Brain pericyte (primary cell): Measurements from ENCODE around the gene INPP5D.
"Not testable (repeated sequence)": the region's sequence is repeated elsewhere in the genome, so short reads cannot be mapped to it uniquely, and the experiment has no call there.

Source experiments
- DNase-seq: peaks from one replicate; pipeline ENCODE4 v3.0.0-alpha.2; 2012; ENCODE audit warnings: low read depth, low spot score

The INPP5D gene

DNA sequence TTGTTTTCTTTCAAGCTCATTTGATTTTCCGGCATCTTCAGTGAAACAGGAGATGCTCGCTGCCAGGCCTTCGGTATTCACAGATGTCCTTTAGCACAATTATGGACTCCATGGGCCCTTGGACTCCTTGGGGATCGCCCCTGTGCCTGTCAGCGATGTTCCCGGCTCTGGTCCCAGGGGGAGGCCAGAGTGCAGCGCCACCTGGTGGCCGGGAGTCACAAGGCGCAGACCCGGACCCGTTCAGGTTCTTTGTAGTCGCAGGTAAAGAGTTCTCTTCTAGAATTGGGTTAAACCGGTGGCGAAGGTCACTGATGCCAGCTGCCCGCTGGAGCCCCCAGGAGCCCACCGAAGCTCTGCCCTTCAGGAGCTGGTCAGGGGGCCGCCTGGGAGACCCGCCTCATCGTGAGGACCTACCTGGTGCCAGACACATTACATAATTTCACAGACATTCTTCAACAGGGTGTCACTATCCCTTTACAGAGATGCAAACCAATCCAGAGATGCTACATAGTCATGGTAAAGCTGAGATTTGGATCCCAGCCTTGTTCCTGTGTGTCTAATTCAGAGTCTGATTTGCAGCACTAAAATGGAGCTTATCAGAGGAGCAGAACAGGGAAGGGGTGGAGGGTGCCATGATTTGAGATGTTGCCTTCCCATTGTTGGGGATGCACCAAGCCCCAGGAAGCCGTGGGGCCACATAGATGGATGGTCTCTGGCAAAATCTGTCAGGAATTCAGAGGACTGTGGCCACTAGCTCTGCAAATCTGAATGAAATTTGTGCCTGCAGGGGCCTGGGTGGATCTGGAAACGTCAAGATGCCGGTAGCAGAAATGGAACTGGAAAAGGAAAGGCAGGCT, 6.0 kb upstream of the INPP5D start:
- no peak for DNase-seq

DNA sequence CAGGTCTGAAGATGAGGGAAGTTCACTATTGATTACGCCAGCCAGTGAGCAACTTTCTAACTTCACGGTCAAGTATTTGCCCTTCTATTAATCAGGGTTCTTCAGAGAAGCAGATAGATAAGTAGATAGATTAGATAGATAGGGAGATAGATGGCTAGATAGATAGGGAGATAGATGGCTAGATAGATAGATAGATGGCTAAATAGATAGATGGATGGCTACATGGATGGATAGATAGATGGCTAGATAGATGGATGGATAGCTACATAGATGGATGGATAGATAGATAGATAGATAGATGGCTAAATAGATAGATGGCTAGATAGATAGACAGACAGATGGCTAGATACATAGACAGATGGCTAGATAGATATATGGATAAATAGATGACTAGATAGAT, 4.8 kb upstream of the INPP5D start:
- no peak for DNase-seq

DNA sequence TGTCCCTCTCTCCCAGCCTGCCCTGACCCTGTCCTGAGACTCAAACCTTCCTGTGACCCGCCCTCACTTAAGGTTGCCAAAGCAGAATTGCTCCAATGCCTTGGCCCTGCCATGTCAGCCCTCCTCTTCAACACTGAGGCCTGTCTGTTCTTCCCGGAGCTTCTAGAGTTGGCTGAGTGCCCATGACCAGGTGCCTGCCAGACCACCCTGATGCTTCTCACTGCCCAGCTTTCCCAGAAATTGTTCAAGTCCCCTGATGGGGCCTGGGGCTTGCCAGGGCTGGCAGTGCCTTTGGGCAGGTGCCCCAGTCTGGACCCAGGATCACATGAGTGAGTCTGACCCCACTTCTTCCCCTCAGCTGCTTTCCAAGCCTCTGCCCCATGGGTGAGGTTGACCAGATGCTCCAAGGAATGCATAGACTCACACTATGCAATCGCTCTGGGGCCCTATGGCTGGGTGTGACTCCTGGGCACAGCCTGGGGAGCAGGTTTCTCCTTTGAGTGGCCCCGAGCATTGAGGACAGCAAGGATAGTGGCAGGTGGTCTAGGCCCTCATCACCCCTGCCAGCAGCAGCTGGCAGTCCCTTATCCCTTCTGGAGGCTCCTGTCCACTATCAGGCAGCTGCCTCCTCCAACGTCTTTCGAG, 3.1 kb upstream of the INPP5D start:
- DNase-seq: no peak

DNA sequence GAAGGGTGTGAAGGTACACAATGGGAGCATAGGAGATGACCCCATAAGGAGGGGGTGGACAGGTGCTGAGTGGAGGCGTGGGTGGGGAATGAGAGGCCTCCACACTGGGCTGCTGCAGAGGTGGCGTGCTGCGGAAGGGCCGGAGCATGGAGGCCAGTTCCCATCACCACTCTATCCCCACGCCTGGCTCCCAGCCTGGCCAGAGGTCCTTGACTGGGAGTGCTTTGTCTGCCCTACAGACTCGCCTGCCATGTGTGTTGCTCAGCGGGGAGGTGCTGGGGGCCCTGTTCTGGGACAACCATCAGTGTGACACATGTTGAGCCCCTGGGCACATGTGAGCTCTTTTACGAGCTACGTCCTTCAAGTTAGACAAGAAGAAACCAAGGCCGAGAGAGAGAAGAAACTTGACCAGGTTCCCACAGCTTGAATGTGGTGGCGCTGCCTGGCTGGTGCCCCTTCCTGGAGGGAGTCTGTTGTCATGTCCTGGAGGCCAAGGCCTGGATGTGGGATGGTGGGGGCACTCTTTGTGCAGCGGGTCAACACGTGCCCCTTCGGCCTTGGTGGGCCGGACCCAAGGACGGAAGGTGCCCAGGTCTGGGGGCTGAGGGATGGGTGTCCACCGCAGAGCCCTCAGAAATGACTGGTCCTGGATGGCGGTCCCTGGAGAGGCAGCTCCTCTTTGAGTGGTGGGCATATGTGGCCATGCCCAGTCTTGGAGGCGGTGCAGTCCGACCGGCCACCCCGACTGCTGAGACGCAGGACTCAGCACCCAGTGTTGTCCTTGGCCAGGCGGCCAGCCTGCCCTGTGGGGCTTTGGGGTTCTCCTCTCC, 1.2 kb upstream of the INPP5D start:
- no peak for DNase-seq

DNA sequence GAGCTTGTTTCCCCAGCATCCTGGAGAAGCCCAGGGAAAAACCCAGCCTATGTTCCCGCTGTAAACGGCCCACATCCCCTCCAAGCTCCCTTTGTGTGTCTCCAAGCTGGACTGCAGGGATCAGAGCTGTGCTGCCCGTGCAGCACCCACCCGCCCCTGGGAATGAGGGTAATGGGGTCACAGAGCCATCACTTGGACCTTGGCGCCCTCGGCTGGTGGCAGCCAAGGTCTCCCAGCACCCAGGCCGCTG, 670 bp upstream of the INPP5D start:
- DNase-seq: no peak

DNA sequence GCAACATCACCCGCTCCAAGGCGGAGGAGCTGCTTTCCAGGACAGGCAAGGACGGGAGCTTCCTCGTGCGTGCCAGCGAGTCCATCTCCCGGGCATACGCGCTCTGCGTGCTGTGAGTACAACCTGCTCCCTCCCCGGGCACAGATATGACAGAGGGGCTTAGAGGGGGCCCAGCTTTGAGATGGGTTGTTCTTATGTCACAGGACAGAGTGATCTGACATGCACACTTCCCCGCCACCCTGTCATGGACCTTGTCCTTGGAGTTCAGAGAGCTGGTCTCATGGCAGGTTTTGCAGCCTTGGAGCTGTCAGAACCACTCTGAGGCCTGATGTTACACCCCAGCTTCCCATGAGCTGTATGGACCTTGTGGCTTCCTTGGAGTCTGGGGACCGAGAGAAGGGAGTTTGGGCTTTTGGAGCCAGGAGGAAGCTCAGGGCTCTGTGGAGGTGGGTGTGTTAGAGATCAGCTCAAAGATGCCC, 398 bp downstream of the INPP5D start:
- DNase-seq: no peak

DNA sequence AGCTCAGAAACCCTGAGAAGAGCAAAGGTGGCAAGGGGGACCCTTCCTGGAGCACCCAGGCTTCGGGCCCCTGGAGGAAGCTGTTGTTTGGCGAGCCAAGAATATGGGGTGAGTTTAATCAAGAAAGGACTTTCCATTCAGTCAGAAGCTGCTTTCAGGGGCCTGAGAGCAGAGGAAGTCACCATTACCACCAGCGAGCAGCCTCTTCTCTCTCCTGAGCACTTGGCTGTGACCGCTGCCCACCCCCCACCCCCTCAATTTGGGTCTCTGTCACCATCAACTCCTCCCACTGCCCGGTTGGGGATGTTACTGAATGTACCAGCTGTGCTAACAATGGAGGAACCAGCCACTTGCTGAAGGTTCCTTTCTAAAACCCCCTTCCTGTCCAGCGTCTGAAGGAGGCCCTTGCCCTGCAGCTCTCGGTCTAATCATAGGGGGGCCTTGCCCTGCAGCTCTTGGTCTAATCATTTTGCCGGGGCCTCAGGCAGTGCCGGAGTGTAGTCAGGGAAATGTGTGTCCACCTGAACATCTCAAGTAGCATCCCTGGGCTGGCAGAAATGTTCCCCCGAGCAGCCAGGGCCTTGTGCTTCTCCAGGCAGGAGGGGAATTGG, 943 bp downstream of the INPP5D start:
- DNase-seq: no peak

DNA sequence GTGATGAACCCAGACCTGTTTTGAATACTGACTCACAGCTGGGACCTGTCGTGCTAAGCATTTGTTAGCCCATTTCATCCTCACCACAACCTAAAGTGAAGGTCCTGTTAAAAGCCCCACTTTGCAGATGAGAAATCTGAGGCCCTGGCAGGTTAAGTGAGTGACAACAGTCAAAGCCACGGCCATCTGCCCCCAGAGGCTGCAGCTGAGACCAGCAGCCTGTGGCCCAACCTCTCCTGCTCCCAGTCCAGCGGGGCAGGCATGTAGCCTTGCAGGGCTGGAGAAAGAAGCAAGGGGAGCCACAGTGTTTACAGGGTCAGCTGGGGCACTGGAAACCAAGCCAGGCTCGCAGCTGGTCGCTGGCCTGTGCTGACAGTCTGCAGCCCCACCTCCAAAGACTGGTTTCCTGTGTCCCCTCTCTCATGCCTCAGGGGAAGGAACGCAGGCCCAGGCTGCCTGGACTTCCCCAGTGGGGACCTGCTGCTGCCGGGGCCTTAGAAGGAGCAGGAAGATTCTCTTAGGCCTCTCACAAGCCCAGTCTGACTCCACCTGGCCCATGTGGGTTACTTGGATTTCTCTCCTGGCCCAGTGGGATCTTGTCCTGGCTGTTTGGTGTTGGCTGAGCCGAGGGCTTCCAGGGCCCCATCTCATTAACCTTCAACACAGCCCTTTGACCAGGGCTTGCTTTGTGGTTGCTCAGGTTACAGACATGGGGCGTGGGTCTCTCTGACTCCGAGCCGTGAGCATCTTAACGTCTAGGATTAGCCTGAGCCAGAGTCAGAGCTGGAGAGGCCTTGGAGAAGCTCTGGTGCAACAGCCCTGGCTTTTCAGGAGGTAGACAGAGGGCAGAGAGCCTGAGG, 1.7 kb downstream of the INPP5D start:
- DNase-seq: no peak

DNA sequence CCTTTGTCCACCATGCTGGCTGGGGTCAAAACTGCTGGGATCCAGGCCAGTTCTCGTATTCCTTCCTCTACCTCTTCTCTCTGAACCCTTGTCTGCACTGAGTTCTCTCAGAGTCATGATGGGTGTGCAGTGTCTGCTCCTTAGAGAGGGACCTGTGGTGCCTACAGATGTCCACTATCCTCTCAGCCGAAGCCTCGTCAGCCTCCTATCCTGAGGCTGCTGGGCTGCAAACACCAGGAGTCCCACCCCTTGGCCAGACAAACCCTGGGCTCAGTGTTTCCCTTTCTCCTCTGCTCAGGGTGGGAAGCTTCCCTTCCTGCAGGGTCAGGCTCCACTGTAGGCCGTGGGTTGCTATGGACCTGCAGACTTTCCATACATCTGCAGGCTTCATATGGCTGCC, 2.3 kb downstream of the INPP5D start:
- no peak for DNase-seq

DNA sequence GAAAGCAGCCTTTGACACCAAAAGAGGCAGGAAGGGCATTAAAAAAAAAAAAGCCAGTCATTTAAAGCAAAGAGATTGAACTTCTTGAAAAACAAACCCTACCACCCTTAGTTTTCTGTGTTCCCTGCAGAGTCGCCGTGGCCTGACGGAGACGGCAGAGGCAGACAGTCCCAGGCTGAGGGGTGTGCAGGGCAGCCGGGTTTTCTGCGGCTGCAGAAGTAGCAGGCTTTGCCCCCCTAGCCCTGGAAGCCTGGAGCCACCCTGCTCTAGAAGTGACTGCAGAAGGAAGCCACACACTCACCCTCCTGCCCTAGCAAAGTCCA, 2.8 kb downstream of the INPP5D start:
- no peak for DNase-seq

DNA sequence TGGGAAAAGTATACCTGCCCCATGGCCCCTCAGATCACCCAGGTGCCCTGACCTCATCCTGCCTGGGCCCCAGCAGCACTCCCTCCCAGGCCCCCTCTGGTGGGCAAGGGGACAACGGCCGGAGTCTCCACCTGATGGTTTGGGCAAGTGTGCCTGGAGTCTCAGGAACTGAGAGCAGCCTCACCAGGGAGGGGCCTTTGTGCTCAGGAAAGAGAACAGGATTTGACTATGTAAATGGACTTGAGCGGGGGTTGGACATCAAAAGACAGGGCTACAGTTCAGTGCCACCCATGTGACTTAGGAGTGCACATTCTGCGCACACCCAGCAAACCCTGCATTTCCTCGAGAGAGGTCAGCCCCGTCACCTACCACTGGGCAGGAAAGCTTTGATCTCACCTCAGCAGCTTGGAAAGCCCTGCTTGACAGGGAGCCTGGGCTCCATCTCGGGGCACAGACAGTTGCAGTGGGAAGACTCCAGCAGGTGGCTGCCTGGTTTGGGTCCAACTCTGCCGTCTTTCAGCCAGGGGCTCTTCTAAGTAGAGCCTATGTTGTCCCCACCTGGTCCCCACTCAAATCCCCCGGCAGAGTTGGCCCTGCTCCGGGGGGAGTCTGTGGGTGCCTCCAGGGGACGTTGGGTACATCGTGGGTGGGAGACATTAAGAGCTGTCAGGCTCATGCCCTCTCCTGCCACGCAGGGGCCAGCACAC, 3.3 kb downstream of the INPP5D start:
- no peak for DNase-seq

DNA sequence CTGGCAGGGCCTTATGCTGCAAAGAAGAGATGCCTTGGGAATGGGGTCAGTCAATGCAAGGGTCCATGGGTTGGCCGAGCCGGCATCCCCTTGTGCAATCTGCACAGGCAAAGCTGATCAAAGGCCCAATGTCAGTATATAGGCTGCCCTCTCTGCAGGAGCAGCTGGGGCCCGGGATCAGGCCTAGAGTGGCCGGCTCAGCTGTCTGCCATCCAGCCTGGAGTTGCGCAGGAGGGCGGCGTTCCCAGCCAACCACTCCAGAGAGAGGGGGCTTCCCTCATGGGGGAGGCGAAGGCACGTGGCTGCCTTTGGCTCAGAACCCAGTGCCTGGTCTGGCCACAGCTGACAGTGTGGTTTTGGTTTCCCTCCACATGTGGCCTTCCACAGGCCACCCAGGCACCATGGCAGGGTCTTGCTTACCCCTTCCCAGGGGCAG, 3.9 kb downstream of the INPP5D start:
- DNase-seq: no peak

DNA sequence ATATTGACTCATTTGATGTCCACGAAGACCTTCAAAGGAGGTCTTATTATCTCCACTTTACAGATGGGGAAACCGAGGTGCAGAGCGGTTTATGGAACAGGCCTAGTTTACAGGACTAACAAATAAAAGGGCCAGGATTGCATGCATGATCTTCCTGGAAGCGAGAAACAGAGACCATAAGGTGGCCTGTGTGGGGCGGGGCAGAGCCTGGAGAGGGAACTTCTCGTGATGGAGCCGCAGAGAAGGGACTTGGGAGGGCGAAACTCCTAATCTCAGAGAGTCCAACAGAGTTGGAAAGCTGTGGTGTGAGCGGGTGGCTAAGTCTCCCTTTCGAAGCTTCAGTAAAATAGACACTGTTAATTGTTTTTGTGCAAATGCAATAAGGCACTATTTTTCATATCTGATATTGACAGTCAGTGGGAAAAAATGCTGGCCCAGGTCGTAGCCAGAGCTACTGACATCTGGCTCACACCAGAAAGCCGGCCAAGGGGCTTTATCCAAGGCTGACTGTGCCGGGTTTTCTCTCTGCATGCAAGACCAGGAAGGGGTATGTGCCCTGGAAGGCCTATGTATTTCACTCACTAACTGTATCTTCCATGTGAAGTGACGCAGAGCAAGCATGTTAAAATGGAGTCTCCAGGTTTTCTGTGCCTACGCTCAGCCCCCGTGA, 4.5 kb downstream of the INPP5D start:
- no peak for DNase-seq

DNA sequence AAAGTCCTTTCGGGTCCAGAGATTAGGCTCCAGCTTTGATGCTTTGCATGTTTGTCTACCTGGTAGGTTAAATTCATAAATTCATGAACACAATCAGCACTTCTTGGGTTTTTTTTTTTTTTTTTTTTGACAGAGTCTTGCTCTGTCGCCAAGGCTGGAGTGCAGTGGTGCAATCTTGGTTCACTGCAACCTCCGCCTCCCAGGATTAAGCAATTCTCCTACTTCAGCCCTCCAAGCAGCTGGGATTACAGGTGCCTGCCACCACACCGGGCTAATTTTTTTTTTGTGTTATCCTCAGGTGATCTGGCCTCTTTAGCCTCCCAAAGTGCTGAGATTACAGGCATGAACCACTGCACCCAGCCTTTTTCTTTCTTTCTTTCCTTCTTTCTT, 5.1 kb downstream of the INPP5D start:
- DNase-seq: not testable (repeated sequence)

DNA sequence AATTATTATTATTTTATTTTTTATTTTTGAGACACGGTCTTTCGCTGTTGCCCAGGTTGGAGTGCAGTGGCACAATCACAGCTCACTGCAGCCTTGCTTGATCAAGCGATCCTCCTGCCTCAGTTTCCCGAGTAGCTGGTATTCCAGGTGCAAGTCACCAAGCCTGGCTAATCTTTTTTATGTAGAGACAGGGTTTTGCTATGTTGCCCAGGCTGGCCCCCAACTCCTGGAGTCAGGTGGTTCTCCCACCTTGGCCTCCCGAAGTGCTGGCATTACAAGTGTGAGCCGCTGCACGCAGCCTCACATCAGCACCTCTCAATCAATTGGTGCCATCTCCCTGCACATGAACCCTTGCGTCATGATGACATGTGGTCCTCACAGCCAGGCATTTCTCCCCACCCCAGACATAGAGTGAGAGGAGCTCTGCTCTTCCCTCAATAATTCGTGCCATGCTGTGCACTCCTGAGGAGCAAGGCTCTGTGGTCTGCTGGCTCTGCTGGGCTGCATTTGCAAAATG, 5.9 kb downstream of the INPP5D start:
- DNase-seq: no peak

DNA sequence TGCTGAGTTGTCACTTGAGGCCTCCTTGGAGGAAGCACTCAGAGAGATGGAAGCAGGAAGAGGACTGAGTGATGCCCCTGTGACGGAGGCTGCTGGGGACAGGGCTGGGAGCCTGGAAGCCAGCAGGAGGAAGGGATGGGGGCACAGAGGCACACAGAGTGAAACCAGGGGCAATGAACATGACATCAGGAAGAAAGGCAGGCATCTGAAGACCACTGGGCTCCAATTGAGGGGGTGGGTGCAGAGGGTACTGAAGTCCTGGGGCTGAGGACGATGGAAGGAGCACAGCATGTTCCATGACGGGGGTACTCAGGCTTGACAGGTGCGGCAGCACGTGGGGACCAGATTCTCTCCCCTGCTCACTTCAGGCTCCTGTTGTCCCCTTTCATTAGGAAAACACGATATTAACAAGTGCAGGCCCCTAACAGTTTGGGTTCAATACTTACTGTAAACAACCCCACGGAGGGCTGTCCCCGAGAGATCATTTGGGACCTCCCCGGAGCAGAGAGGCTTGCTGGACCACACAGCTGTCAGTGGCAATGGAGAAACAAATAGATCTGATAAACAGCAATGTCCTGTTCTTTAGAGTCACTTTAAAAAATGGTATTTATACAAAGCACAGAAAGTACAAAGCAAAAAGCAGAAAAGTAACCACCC, 8.7 kb downstream of the INPP5D start:
- no peak for DNase-seq

DNA sequence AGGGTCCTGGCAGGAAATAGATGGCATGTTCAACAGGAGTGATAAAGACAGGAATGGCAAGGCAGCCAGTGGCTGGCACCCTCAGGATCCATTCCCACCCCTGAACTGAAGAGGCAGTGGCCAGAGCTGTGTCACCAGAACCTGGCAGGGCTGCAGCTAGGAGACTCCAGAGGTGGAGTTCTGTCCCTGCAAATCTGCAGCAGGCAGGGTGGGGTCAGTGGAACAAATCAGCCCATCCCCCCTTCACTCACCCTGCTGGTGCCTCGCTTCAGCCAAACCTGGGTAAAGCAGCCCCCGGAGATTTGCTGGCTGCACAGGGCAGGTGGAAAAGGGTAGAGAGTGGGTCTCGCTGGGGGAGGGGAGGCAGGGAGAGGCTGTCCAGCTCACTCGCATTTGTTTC, 12.7 kb downstream of the INPP5D start:
- no peak for DNase-seq

DNA sequence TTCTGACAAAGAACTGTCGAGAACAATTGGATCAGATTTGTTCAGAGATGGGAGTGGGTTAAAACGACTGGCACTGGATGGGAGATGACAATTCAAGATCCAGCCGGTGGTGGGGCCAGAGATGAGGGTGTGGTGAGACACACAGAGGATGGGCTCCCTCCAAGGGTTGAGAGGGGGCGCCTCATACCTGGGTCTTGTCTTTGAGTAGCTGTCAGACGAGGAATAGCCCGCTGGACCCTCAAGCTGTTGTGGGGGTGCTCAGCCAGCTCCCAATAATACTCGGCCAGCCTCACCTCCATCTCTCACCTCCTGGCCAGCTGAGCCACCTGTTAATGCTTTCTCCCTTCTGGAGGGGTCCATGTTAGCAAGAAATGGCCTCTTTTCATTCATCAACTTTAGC, 14.0 kb downstream of the INPP5D start:
- no peak for DNase-seq
